SK-N-SH treated with all-trans-retinoic acid at 6 μM for 48 hours (cell line): ENCODE measurements around the gene TMEM214.

ENCODE experiments used
- ATAC-seq: fragments of 200-7000 bp; cut with Tn5 transposase; 3 replicates; pipeline ENCODE4 v1.9.1; 2020; ENCODE audit warnings: mild to moderate bottlenecking, moderate library complexity
- ARNTL ChIP-seq: fragments of 450-650 bp; formaldehyde crosslinking; IDR thresholded peaks from 2 replicates; pipeline ENCODE4 v1.5.0; 2020; ENCODE audit warnings: low read depth, mild to moderate bottlenecking, moderate library complexity, borderline replicate concordance
- BACH2 ChIP-seq: fragments of 250-450 bp; sonication (Bioruptor Pico); IDR thresholded peaks from 2 replicates; pipeline ENCODE4 v1.9.0; 2021; ENCODE audit warnings: mild to moderate bottlenecking, borderline replicate concordance
- CREB5 ChIP-seq: fragments of 250-450 bp; sonication (Bioruptor Pico); IDR thresholded peaks from 2 replicates; pipeline ENCODE4 v1.5.1; 2020; ENCODE audit warnings: low read depth, mild to moderate bottlenecking, moderate library complexity
- CSDC2 ChIP-seq: fragments of 250-450 bp; sonication (Bioruptor Pico); IDR thresholded peaks from 2 replicates; pipeline ENCODE4 v1.5.0; 2020; ENCODE audit warnings: mild to moderate bottlenecking, moderate library complexity
- ESRRG ChIP-seq: fragments of 250-450 bp; sonication (Bioruptor Pico); IDR thresholded peaks from 2 replicates; pipeline ENCODE4 v1.6.1; 2021; ENCODE audit warnings: mild to moderate bottlenecking
- GLIS3 ChIP-seq: fragments of 250-450 bp; sonication (Bioruptor Pico); IDR thresholded peaks from 2 replicates; pipeline ENCODE4 v1.5.0; 2020; ENCODE audit warnings: mild to moderate bottlenecking, moderate library complexity
- ISL1 ChIP-seq: fragments of 250-450 bp; sonication (Bioruptor Pico); IDR thresholded peaks from 2 replicates; pipeline ENCODE4 v2.1.2; 2022; ENCODE audit warnings: mild to moderate bottlenecking, moderate library complexity
- OSR1 ChIP-seq: fragments of 250-450 bp; sonication (Bioruptor Pico); IDR thresholded peaks from 2 replicates; pipeline ENCODE4 v1.8.0; 2022; ENCODE audit warnings: moderate library complexity, mild to moderate bottlenecking, inconsistent platforms
- POU6F1 ChIP-seq: fragments of 250-450 bp; sonication (Bioruptor Pico); IDR thresholded peaks from 2 replicates; pipeline ENCODE4 v1.8.0; 2021; ENCODE audit warnings: low read depth, mild to moderate bottlenecking, moderate library complexity, borderline replicate concordance
- PPARA ChIP-seq: fragments of 250-450 bp; sonication (Bioruptor Pico); IDR thresholded peaks from 2 replicates; pipeline ENCODE4 v1.5.0; 2020; ENCODE audit warnings: mild to moderate bottlenecking, borderline replicate concordance
- RARB ChIP-seq: fragments of 250-450 bp; sonication (Bioruptor Pico); IDR thresholded peaks from 2 replicates; pipeline ENCODE4 v1.8.0; 2021; ENCODE audit warnings: mild to moderate bottlenecking, moderate library complexity
- SNAI2 ChIP-seq: fragments of 250-450 bp; sonication (Bioruptor Pico); IDR thresholded peaks from 2 replicates; pipeline ENCODE4 v1.5.0; 2020; ENCODE audit warnings: mild to moderate bottlenecking, moderate library complexity
- TOX ChIP-seq: fragments of 250-450 bp; sonication (Bioruptor Pico); IDR thresholded peaks from 2 replicates; pipeline ENCODE4 v1.8.0; 2021; ENCODE audit warnings: mild to moderate bottlenecking, moderate library complexity, borderline replicate concordance
- ZC3H10 ChIP-seq: fragments of 250-450 bp; sonication (Bioruptor Pico); IDR thresholded peaks from 2 replicates; pipeline ENCODE4 v1.5.1; 2021; ENCODE audit warnings: mild to moderate bottlenecking, moderate library complexity
- ZFP3 ChIP-seq: fragments of 250-450 bp; sonication (Bioruptor Pico); IDR thresholded peaks from 2 replicates; pipeline ENCODE4 v1.5.0; 2020; ENCODE audit warnings: mild to moderate bottlenecking, moderate library complexity
- ZFP30 ChIP-seq: fragments of 450-650 bp; formaldehyde crosslinking; IDR thresholded peaks from 2 replicates; pipeline ENCODE4 v1.5.0; 2022; ENCODE audit warnings: mild to moderate bottlenecking, moderate library complexity
- ZNF70 ChIP-seq: fragments of 450-650 bp; formaldehyde crosslinking; IDR thresholded peaks from 2 replicates; pipeline ENCODE4 v1.5.0; 2020; ENCODE audit warnings: mild to moderate bottlenecking, moderate library complexity
- ZNF8 ChIP-seq: fragments of 450-650 bp; formaldehyde crosslinking; IDR thresholded peaks from 2 replicates; pipeline ENCODE4 v1.5.0; 2020; ENCODE audit warnings: mild to moderate bottlenecking, moderate library complexity
- TF ChIP-seq, protein P1 (sequence below): fragments of 250-450 bp; sonication (Bioruptor Pico); IDR thresholded peaks from 2 replicates; pipeline ENCODE4 v1.8.0; 2020; ENCODE audit warnings: mild to moderate bottlenecking, moderate library complexity, borderline replicate concordance
- TF ChIP-seq, protein P2 (sequence below): fragments of 250-450 bp; sonication (Bioruptor Pico); IDR thresholded peaks from 2 replicates; pipeline ENCODE4 v1.5.1; 2021; ENCODE audit warnings: mild to moderate bottlenecking, moderate library complexity
- TF ChIP-seq, protein P3 (sequence below): fragments of 250-450 bp; sonication (Bioruptor Pico); IDR thresholded peaks from 2 replicates; pipeline ENCODE4 v1.5.0; 2020; ENCODE audit warnings: mild to moderate bottlenecking, moderate library complexity

TMEM214 gene

DNA sequence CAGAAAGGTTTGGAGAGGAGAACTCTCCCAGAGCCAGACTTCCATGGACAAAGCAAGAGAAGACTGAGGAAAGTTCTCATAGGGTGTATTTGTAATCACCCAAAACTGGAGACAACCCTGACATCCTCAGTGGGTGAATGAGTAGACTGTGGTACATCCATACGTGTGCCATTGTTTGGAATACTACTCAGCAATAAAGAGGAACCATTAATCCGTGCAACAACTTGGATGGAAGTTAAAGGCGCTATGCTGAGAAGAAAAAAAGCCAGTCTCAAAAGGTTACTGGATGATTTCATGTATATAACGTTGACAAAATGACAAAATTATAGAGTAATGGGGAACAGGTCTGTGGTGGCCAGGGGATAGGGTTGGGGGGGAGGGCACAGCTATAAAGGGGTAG is 24.1 kb upstream of the TMEM214 start:
- TF ChIP-seq, protein P1, sequence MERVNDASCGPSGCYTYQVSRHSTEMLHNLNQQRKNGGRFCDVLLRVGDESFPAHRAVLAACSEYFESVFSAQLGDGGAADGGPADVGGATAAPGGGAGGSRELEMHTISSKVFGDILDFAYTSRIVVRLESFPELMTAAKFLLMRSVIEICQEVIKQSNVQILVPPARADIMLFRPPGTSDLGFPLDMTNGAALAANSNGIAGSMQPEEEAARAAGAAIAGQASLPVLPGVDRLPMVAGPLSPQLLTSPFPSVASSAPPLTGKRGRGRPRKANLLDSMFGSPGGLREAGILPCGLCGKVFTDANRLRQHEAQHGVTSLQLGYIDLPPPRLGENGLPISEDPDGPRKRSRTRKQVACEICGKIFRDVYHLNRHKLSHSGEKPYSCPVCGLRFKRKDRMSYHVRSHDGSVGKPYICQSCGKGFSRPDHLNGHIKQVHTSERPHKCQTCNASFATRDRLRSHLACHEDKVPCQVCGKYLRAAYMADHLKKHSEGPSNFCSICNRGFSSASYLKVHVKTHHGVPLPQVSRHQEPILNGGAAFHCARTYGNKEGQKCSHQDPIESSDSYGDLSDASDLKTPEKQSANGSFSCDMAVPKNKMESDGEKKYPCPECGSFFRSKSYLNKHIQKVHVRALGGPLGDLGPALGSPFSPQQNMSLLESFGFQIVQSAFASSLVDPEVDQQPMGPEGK (CRISPR knock-in tag), result no peak
- TF ChIP-seq ISL1 (no peak), ZNF70 (no peak), PPARA (no peak), ARNTL (CRISPR knock-in tag) (no peak), TOX (CRISPR knock-in tag) (no peak), RARB (CRISPR knock-in tag) (no peak), ZNF8 (peak; percentile 96)
- ATAC-seq, result no peak

- no peak for ATAC-seq
- no peak for TF ChIP-seq ARNTL (CRISPR knock-in tag)
- no peak for TF ChIP-seq POU6F1 (CRISPR knock-in tag)
- no peak for TF ChIP-seq ZFP3
- no peak for TF ChIP-seq CSDC2 (CRISPR knock-in tag)
- TF ChIP-seq, protein P2, sequence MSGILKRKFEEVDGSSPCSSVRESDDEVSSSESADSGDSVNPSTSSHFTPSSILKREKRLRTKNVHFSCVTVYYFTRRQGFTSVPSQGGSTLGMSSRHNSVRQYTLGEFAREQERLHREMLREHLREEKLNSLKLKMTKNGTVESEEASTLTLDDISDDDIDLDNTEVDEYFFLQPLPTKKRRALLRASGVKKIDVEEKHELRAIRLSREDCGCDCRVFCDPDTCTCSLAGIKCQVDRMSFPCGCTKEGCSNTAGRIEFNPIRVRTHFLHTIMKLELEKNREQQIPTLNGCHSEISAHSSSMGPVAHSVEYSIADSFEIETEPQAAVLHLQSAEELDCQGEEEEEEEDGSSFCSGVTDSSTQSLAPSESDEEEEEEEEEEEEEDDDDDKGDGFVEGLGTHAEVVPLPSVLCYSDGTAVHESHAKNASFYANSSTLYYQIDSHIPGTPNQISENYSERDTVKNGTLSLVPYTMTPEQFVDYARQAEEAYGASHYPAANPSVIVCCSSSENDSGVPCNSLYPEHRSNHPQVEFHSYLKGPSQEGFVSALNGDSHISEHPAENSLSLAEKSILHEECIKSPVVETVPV (CRISPR knock-in tag), result no peak
- no peak for TF ChIP-seq ZC3H10 (CRISPR knock-in tag)
- TF ChIP-seq ISL1, result no peak
- TF ChIP-seq, protein P3, sequence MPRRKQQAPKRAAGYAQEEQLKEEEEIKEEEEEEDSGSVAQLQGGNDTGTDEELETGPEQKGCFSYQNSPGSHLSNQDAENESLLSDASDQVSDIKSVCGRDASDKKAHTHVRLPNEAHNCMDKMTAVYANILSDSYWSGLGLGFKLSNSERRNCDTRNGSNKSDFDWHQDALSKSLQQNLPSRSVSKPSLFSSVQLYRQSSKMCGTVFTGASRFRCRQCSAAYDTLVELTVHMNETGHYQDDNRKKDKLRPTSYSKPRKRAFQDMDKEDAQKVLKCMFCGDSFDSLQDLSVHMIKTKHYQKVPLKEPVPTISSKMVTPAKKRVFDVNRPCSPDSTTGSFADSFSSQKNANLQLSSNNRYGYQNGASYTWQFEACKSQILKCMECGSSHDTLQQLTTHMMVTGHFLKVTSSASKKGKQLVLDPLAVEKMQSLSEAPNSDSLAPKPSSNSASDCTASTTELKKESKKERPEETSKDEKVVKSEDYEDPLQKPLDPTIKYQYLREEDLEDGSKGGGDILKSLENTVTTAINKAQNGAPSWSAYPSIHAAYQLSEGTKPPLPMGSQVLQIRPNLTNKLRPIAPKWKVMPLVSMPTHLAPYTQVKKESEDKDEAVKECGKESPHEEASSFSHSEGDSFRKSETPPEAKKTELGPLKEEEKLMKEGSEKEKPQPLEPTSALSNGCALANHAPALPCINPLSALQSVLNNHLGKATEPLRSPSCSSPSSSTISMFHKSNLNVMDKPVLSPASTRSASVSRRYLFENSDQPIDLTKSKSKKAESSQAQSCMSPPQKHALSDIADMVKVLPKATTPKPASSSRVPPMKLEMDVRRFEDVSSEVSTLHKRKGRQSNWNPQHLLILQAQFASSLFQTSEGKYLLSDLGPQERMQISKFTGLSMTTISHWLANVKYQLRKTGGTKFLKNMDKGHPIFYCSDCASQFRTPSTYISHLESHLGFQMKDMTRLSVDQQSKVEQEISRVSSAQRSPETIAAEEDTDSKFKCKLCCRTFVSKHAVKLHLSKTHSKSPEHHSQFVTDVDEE (CRISPR knock-in tag), result no peak
- TF ChIP-seq OSR1, result no peak
- TF ChIP-seq PPARA, result no peak
- no peak for TF ChIP-seq GLIS3 (CRISPR knock-in tag)
- TF ChIP-seq CREB5 (CRISPR knock-in tag), result no peak
- no peak for TF ChIP-seq TOX (CRISPR knock-in tag)
- TF ChIP-seq ZFP30 (CRISPR knock-in tag), result no peak
- no peak for TF ChIP-seq BACH2 (CRISPR knock-in tag)
- TF ChIP-seq SNAI2 (CRISPR knock-in tag), result no peak
These were observed 23.7 kb upstream of the TMEM214 start for GRCh38 chr2:27009083-27009482.

DNA sequence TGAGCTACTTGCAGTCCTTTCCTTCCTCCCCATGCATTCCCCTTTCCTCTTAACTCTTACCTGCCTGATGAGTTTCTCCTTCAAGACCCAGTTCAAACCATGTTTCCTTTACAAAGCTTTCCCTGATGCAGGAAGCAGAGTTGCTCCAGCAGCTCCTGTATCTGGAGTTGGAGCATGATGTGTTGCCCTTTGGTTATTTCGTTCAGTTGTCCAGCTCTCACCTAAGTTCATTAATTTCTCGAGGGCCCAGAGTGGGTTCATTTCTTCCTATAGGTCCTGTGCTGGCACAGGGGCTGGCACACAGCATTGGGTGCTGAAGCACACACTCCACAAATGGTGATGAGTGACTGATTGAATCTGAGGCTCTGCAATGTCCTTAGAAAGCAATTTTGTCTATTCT is 23.0 kb upstream of the TMEM214 start:
- no peak for ATAC-seq
- no peak for TF ChIP-seq ZNF8
- TF ChIP-seq ARNTL (CRISPR knock-in tag), result no peak
- TF ChIP-seq ESRRG (CRISPR knock-in tag), result no peak
- no peak for TF ChIP-seq CREB5 (CRISPR knock-in tag)
- no peak for TF ChIP-seq SNAI2 (CRISPR knock-in tag)
- TF ChIP-seq, protein P1 (CRISPR knock-in tag), result no peak
- TF ChIP-seq CSDC2 (CRISPR knock-in tag), result no peak
- no peak for TF ChIP-seq ZFP30 (CRISPR knock-in tag)
- no peak for TF ChIP-seq ZC3H10 (CRISPR knock-in tag)
- TF ChIP-seq ZFP3, result no peak
- TF ChIP-seq, protein P2 (CRISPR knock-in tag), result no peak
- TF ChIP-seq BACH2 (CRISPR knock-in tag), result no peak
